MM.1S (cell line): ENCODE results near the gene TAGLN3.

Source experiments
- DNase-seq: peaks from one replicate; pipeline ENCODE4 v3.0.0-alpha.2; 2015
- H2AFZ ChIP-seq: fragments of 300-600 bp; sonication (generic); 2 replicates; pipeline ENCODE4 v1.6.0; 2016; ENCODE audit warnings: antibody characterized with exemption, low read length
- H3F3A ChIP-seq: fragments of 300-600 bp; sonication (generic); 2 replicates; pipeline ENCODE4 v1.6.1; 2016; ENCODE audit warnings: mild to moderate bottlenecking, antibody characterized with exemption, low read length, moderate library complexity, mixed read lengths; ENCODE audit not compliant: insufficient read depth
- H3K27ac ChIP-seq: fragments of 300-600 bp; sonication (generic); 2 replicates; pipeline ENCODE4 v1.5.1; 2016; ENCODE audit warnings: mild to moderate bottlenecking, low read length
- H3K27me3 ChIP-seq: fragments of 300-600 bp; sonication (generic); replicated peaks from 2 replicates; pipeline ENCODE4 v1.6.0; 2016; ENCODE audit warnings: low read length; ENCODE audit not compliant: insufficient read depth
- H3K36me3 ChIP-seq: fragments of 300-600 bp; sonication (generic); replicated peaks from 2 replicates; pipeline ENCODE4 v1.6.1; 2016; ENCODE audit warnings: mild to moderate bottlenecking, low read length, mixed read lengths; ENCODE audit not compliant: insufficient read depth
- H3K4me1 ChIP-seq: fragments of 300-600 bp; sonication (generic); 2 replicates; pipeline ENCODE4 v1.6.1; 2016; ENCODE audit warnings: low read length, mixed read lengths
- H3K4me2 ChIP-seq: fragments of 300-600 bp; sonication (generic); 2 replicates; pipeline ENCODE4 v1.6.0; 2016; ENCODE audit warnings: low read depth, low read length
- H3K4me3 ChIP-seq: fragments of 300-600 bp; sonication (generic); 2 replicates; pipeline ENCODE4 v1.5.1; 2016; ENCODE audit warnings: low read length, mixed read lengths
- H3K79me2 ChIP-seq: fragments of 300-600 bp; sonication (generic); 2 replicates; pipeline ENCODE4 v1.6.1; 2016; ENCODE audit warnings: mixed run types, low read length, mixed read lengths
- H3K9ac ChIP-seq: fragments of 300-600 bp; sonication (generic); 2 replicates; pipeline ENCODE4 v1.6.1; 2016; ENCODE audit warnings: low read length, mixed read lengths
- H3K9me2 ChIP-seq: fragments of 300-600 bp; sonication (generic); replicated peaks from 2 replicates; pipeline ENCODE4 v1.6.1; 2016; ENCODE audit warnings: mild to moderate bottlenecking, low read length, mixed read lengths; ENCODE audit not compliant: insufficient read depth
- H3K9me3 ChIP-seq: fragments of 300-600 bp; sonication (generic); replicated peaks from 2 replicates; pipeline ENCODE4 v1.6.1; 2016; ENCODE audit warnings: mild to moderate bottlenecking, low read length, mixed read lengths; ENCODE audit not compliant: insufficient read depth
- H4K20me1 ChIP-seq: fragments of 300-600 bp; sonication (generic); 2 replicates; pipeline ENCODE4 v1.6.1; 2016; ENCODE audit warnings: mild to moderate bottlenecking, low read length, moderate library complexity, mixed read lengths; ENCODE audit not compliant: insufficient read depth
- EZH2 ChIP-seq: fragments of 300-600 bp; sonication (generic); optimal IDR thresholded peaks from 2 replicates; pipeline ENCODE3; 2017; ENCODE audit warnings: low read depth, mild to moderate bottlenecking, antibody characterized with exemption, low read length, mixed read lengths
- EZH2phosphoT487 ChIP-seq: fragments of 300-600 bp; sonication (generic); IDR thresholded peaks from 2 replicates; pipeline ENCODE4 v1.6.1; 2018; ENCODE audit warnings: antibody characterized with exemption, low read length
- TF ChIP-seq, protein P1 (sequence below): fragments of 300-600 bp; sonication (generic); IDR thresholded peaks from 2 replicates; pipeline ENCODE4 v1.5.1; 2016; ENCODE audit warnings: antibody characterized with exemption, low read length, mixed read lengths

TAGLN3 gene

DNA sequence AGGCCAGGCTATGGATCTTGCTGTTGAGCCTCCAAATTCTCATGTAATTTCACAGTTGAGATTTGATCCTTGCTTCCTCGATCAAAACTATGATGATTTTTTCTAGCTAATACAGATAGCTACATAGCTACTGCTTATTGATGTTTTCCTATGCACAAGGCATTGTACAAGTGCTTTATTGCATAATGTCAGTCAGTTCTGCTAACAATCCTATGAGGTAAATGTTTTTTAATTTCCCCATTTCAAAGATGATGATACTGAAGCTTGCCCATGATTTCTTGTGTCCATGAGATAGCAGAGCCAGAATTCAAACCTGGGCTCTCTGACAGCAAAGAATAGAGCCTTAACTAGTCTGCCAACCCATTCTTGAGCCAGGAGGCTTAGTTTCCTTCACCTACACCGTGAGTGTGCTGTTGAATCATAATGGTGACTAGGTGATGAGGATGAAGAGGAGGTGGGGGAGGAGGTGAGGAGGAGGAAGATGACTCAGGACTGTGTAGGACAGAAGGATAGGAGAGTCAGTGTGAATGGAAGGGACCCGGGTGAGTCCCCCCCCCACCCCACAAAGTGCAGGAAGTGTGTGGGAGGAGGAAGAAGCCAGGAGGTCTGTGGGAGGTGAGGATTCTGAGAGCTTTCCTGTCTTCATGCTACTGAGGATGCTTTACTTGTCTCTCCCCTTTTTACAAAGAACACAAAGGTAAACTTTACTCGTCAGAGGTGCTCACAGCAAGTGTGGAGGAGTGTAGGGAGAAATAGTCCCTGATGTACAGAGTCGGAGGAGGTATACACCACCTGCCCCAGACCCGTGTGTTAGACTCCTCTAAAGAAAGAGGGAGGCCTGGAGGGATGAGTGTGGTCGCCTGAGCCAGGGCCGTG, 3.6 kb downstream of the TAGLN3 start:
- no peak for DNase-seq
- Histone ChIP-seq H3K4me1 (no peaks in the 10 kb centered on the region), H3K36me3 (no peaks in the 10 kb centered on the region), H3K9me2 (no peaks in the 10 kb centered on the region), H3K4me2 (no peak overlapping the region), H3K4me3 (no peak overlapping the region), H3K9ac (no peak overlapping the region), H3K27me3 (no peaks in the 10 kb centered on the region), H3K9me3 (no peaks in the 10 kb centered on the region), H3K79me2 (no peaks in the 10 kb centered on the region), H4K20me1 (no peaks in the 10 kb centered on the region), H3F3A (peaks cover 3% of the 10 kb centered on the region; the same call in 1 of the 2 replicates), H3K27ac (no peak overlapping the region), H2AFZ (no peak overlapping the region)
- TF ChIP-seq EZH2 (no peak), EZH2phosphoT487 (no peak)
- TF ChIP-seq, protein P1, sequence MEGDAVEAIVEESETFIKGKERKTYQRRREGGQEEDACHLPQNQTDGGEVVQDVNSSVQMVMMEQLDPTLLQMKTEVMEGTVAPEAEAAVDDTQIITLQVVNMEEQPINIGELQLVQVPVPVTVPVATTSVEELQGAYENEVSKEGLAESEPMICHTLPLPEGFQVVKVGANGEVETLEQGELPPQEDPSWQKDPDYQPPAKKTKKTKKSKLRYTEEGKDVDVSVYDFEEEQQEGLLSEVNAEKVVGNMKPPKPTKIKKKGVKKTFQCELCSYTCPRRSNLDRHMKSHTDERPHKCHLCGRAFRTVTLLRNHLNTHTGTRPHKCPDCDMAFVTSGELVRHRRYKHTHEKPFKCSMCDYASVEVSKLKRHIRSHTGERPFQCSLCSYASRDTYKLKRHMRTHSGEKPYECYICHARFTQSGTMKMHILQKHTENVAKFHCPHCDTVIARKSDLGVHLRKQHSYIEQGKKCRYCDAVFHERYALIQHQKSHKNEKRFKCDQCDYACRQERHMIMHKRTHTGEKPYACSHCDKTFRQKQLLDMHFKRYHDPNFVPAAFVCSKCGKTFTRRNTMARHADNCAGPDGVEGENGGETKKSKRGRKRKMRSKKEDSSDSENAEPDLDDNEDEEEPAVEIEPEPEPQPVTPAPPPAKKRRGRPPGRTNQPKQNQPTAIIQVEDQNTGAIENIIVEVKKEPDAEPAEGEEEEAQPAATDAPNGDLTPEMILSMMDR = no peak

DNA sequence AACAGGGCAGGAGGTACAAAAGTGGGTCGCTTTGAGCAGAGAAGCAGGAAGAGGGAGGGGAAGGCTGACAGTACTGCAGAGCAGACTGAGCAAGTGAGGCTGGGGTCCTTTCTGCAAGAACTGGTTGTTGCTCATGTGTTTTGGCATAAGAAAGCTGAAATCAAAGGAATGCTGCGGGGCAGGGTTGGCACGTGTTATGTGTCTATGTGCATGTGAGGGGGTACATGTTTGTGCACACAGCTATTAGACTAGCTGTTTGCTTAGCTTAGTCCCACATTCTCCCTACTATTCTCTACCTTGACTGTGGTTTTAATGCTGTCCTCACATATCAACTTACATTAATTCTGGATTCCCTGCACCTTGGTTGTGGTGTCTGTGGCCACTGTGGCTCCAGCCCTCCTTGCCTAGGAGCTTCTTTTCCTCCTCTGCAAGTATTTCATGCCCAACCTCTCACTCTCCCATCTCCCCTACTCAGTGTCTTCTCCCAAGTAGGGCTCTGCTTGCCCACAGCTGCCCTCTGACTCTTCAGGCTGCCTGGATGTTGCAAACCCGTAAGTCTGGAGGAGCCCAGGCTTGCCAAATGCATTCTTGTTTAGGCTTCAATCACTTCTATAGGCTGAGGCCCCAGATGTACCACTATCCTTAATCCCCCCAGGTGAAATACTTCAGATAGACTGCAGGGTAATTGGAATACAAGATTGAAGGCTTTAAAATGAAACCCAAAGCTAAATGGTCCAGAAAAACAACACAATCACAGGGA, 4.8 kb downstream of the TAGLN3 start:
- H3K4me2 ChIP-seq = no peak overlapping the region
- H2AFZ ChIP-seq = no peak overlapping the region
- H3K4me1 ChIP-seq = no peaks in the 10 kb centered on the region
- TF ChIP-seq, protein P1 = no peak
- TF ChIP-seq EZH2phosphoT487 (no peak), EZH2 (no peak)
- H3F3A ChIP-seq = peaks cover 3% of the 10 kb centered on the region; the same call in 1 of the 2 replicates
- no peak for DNase-seq
- no peaks in the 10 kb centered on the region for H3K79me2 ChIP-seq
- no peaks in the 10 kb centered on the region for H3K9me2 ChIP-seq
- no peaks in the 10 kb centered on the region for H3K9me3 ChIP-seq
- no peak overlapping the region for H3K27ac ChIP-seq
- no peaks in the 10 kb centered on the region for H4K20me1 ChIP-seq
- no peaks in the 10 kb centered on the region for H3K27me3 ChIP-seq
- no peaks in the 10 kb centered on the region for H3K36me3 ChIP-seq
- H3K9ac ChIP-seq = no peak overlapping the region
- H3K4me3 ChIP-seq = no peak overlapping the region

DNA sequence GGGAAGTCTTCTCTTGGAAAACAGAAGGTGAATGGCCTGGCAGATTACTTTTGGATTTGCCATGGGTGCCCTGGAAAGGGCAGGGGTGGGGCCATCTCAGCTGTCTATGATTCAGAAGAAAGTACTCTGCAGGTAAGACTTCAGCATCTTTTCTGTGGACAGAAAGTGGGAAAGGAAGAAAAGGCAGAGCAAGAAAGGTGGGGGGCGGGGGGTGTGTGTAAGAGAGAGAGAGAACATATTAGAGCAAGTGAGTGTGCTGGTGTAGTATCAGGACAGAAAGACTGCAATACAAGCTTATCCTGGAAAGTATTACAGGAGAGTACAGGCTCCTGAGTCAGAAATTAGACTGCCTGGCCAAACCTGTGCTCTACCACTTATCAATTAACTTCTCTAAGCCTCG, 5.5 kb downstream of the TAGLN3 start:
- no peak for DNase-seq
- H3F3A ChIP-seq = no peaks in the 10 kb centered on the region
- no peaks in the 10 kb centered on the region for H4K20me1 ChIP-seq
- H3K4me2 ChIP-seq = no peak overlapping the region
- H3K36me3 ChIP-seq = no peaks in the 10 kb centered on the region
- TF ChIP-seq EZH2phosphoT487 (no peak), EZH2 (no peak)
- TF ChIP-seq, protein P1 = no peak
- no peaks in the 10 kb centered on the region for H3K9me2 ChIP-seq
- H3K79me2 ChIP-seq = no peaks in the 10 kb centered on the region
- H3K27ac ChIP-seq = no peak overlapping the region
- H3K4me1 ChIP-seq = no peaks in the 10 kb centered on the region
- H3K27me3 ChIP-seq = no peaks in the 10 kb centered on the region
- H3K9me3 ChIP-seq = no peaks in the 10 kb centered on the region
- H3K4me3 ChIP-seq = no peak overlapping the region
- no peak overlapping the region for H3K9ac ChIP-seq
- H2AFZ ChIP-seq = no peak overlapping the region
